Upper lobe of left lung (tissue), 6 donors: ENCODE data around the gene OPALIN. TPM values are rescaled to one million over a fixed set of nuclear protein-coding genes. Genes with fewer than 3 reads are reported as not detected.

ENCODE experiments used
- ATAC-seq, 2 donors: fragments of 200-7000 bp; cut with Tn5 transposase; one replicate each; pipeline ENCODE4 v1.9.1; 2022; ENCODE audit warnings: mild to moderate bottlenecking in 2 of 2, moderate library complexity in 2 of 2; ENCODE audit not compliant: low FRiP score in 2 of 2
- DNase-seq, 2 donors: peaks; one replicate each; pipeline ENCODE4 v3.0.0-alpha.2; 2019 to 2020
- H3K27ac ChIP-seq, 4 donors: fragments of 200-600 bp; sonication (generic); one replicate each; pipeline ENCODE4 v1.5.1; 2016 to 2019
- H3K27me3 ChIP-seq, 4 donors: fragments of 200-600 bp; sonication (generic); one replicate each; pipeline ENCODE4 v1.5.1; 2017 to 2019
- H3K36me3 ChIP-seq, 4 donors: fragments of 200-600 bp; sonication (generic); one replicate each; pipeline ENCODE4 v1.5.1; 2016 to 2019
- H3K4me1 ChIP-seq, 4 donors: fragments of 200-600 bp; sonication (generic); one replicate each; pipeline ENCODE4 v1.5.1; 2018 to 2019
- H3K4me3 ChIP-seq, 4 donors: fragments of 200-600 bp; sonication (generic); one replicate each; pipeline ENCODE4 v1.5.1; 2017 to 2019; ENCODE audit warnings: mild to moderate bottlenecking in 2 of 4, moderate library complexity in 1 of 4
- H3K9me3 ChIP-seq, 4 donors: fragments of 200-600 bp; sonication (generic); one replicate each; pipeline ENCODE4 v1.5.1; 2018 to 2019
- EP300 ChIP-seq, 4 donors: sonication (generic); formaldehyde crosslinking; IDR thresholded peaks; one replicate each; pipeline ENCODE4 v1.5.1; 2017; ENCODE audit warnings: antibody characterized with exemption in 4 of 4, control low read depth in 2 of 4
- POLR2A ChIP-seq, 4 donors: fragments of 450-650 bp; IDR thresholded peaks; one replicate each; pipeline ENCODE4 v1.5.1; 2016 to 2017; ENCODE audit warnings: antibody characterized with exemption in 4 of 4, mild to moderate bottlenecking in 2 of 4
- POLR2AphosphoS5 ChIP-seq, 2 donors: sonication (generic); formaldehyde crosslinking; IDR thresholded peaks; one replicate each; pipeline ENCODE4 v1.5.1; 2017; ENCODE audit warnings: antibody characterized with exemption in 2 of 2
- WGBS, 2 donors: methylation state at CpG; one replicate each; pipeline ENCODE4 v1.1.5; 2017 to 2018; 5-methylcytosine and 5-hydroxymethylcytosine counted together
- total RNA-seq, 6 donors: library from RNA; depleted of rRNA in 4 of 6; stranded (reverse); fragments of >200 nt in 4 of 6; gene quantifications; one replicate each; pipeline versions ENCODE4 v1.1.0 to v1.2.1, GENCODE V29; 2016 to 2021
- TF ChIP-seq, protein P1 (sequence below), 6 experiments: fragments of 450-650 bp in 4 of 6; fragments of 200-600 bp in 2 of 6; sonication (generic) in 2 of 6; IDR thresholded peaks; one replicate each; pipeline ENCODE4 v1.5.1; 2016 to 2019; ENCODE audit warnings: antibody characterized with exemption in 6 of 6
- donor health status: DM: no; HTN: no; CAD: no; lungs with moderate emphysema.
- donor health status: DM: no; HTN: yes; CAD: no; lungs with severe emphysema.

Gene OPALIN
- total RNA-seq, 6 donors from 2014 or later, result not detected

DNA sequence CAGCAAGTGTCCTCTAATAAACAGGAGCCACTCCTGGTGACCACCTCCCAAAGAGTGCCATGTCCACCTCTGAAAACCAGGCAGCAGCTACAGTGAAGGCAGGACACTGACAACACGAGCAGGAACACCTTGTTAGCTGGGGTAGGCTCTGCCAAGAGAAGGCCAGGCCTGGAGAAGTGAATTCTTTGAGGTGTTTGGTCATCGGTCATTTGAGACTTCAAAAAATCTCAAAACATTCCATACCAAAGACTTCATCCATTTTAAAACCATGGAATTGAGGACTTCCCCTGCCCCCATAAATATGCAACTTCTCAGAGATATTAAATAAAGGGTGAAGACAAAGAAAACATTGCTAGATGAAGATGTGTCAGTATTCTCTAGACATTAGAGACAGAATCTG, 28.4 kb upstream of the OPALIN start:
- no peak for ATAC-seq
- Histone ChIP-seq H3K4me1 (no peaks in the 10 kb centered on the region), H3K27me3 (no peaks in the 10 kb centered on the region), H3K27ac (no peak overlapping the region), H3K9me3 (no peaks in the 10 kb centered on the region), H3K36me3 (no peaks in the 10 kb centered on the region), H3K4me3 (no peak overlapping the region)
- WGBS, 2 donors, result 80 to 91% methylated on average over 1 to 2 of the region's 2 CpGs
- TF ChIP-seq POLR2A (IDR thresholded peaks at IDR 0.05) (no peak), POLR2AphosphoS5 (IDR thresholded peaks at IDR 0.05) (no peak), EP300 (IDR thresholded peaks at IDR 0.05) (no peak)
- TF ChIP-seq, protein P1, sequence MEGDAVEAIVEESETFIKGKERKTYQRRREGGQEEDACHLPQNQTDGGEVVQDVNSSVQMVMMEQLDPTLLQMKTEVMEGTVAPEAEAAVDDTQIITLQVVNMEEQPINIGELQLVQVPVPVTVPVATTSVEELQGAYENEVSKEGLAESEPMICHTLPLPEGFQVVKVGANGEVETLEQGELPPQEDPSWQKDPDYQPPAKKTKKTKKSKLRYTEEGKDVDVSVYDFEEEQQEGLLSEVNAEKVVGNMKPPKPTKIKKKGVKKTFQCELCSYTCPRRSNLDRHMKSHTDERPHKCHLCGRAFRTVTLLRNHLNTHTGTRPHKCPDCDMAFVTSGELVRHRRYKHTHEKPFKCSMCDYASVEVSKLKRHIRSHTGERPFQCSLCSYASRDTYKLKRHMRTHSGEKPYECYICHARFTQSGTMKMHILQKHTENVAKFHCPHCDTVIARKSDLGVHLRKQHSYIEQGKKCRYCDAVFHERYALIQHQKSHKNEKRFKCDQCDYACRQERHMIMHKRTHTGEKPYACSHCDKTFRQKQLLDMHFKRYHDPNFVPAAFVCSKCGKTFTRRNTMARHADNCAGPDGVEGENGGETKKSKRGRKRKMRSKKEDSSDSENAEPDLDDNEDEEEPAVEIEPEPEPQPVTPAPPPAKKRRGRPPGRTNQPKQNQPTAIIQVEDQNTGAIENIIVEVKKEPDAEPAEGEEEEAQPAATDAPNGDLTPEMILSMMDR (IDR thresholded peaks at IDR 0.05), result no peak
- DNase-seq, result no peak

DNA sequence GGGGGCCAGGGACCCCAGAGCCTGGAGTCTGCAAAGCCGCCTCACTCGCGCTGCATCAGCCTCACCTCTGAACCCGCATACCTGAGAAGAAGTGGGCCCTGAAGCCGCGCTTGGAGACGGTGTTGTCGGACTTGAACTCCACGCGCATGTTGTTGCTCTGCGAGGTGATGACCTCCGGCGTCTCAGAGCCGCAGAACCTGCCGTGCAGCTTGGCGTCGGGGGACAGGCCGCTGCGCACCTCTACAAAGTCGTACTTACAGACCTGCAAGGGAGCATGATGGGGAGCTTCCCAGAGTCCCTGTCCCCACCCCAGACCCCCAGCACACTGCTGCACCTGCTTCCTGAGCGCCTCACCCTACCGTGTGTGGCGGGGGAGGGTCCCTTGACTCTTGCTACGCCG, 25.7 kb upstream of the OPALIN start:
- WGBS, 2 donors, result 73% methylated on average over 17 to 25 of the region's 25 CpGs
- Histone ChIP-seq H3K27me3 (no peaks in the 10 kb centered on the region), H3K9me3 (no peaks in the 10 kb centered on the region), H3K4me3 (no peak overlapping the region), H3K4me1 (peaks cover 0 to 7% (median 1%) of the 10 kb centered on the region in 4 donors), H3K27ac (no peak overlapping the region), H3K36me3 (no peaks in the 10 kb centered on the region)
- ATAC-seq (no peak), DNase-seq (peak in 1 of 2 donors; percentile 71)
- TF ChIP-seq, protein P1 (IDR thresholded peaks at IDR 0.05), result no peak
- TF ChIP-seq POLR2A (IDR thresholded peaks at IDR 0.05), result no peak
- no peak for TF ChIP-seq EP300 (IDR thresholded peaks at IDR 0.05)
- TF ChIP-seq POLR2AphosphoS5 (IDR thresholded peaks at IDR 0.05), result no peak

DNA sequence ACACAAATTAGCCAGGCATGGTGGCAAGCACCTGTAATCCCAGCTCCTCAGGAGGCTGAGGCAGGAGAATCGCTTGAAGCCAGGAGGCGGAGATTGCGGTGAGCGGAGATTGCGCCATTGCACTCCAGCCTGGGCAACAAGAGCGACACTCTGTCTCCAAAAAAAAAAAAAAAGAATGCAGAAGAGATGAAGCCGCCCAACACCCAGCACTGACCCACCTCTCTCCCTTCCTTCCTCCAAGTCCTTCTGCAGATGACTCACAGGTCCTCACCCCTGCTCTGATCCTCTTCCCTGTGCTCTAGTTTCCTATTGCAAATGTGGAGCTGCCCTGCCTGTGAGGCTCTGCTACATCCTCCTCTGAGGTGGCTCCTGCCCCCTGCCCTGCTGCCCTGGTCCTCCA, 22.0 kb upstream of the OPALIN start:
- DNase-seq, result peak; percentile 44 to 51
- H3K36me3 ChIP-seq, result no peaks in the 10 kb centered on the region
- H3K27me3 ChIP-seq, result no peaks in the 10 kb centered on the region
- H3K9me3 ChIP-seq, result no peaks in the 10 kb centered on the region
- WGBS, 2 donors, result 70 to 88% methylated on average over 7 of the region's 7 CpGs
- TF ChIP-seq POLR2AphosphoS5 (IDR thresholded peaks at IDR 0.05) (no peak), EP300 (IDR thresholded peaks at IDR 0.05) (no peak), POLR2A (IDR thresholded peaks at IDR 0.05) (no peak)
- TF ChIP-seq, protein P1 (IDR thresholded peaks at IDR 0.05), result no peak
- H3K27ac ChIP-seq, result no peak overlapping the region
- H3K4me3 ChIP-seq, result no peak overlapping the region
- ATAC-seq, result peak; percentile 19 to 71
- peaks cover 0 to 12% (median 5%) of the 10 kb centered on the region in 4 donors for H3K4me1 ChIP-seq

DNA sequence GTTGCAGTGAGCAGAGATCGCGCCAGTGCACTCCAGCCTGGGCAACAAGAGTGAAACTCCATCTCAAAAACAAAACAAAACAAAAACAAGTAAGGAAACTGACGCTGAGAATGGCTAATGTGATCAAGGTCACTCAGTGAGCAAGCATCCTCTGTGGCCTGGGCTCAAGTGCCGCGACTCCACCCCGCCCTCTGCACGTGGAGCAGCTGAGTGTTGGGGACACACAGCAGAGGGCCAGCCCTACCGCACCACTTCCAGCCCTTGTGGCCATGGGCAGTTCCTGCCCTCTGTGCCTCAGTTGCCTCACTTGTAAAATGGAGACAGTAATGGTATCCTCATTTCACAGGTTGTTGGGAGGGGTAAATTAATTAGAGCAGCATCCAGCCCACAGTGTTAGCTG, 21.0 kb upstream of the OPALIN start:
- H3K27ac ChIP-seq, result no peak overlapping the region
- H3K9me3 ChIP-seq, result no peaks in the 10 kb centered on the region
- ATAC-seq, result no peak
- H3K4me1 ChIP-seq, result peaks cover 2 to 21% (median 5%) of the 10 kb centered on the region in 4 donors
- H3K27me3 ChIP-seq, result no peaks in the 10 kb centered on the region
- WGBS, 2 donors, result 69 to 75% methylated on average over 8 of the region's 8 CpGs
- TF ChIP-seq POLR2A (IDR thresholded peaks at IDR 0.05) (no peak), EP300 (IDR thresholded peaks at IDR 0.05) (no peak), POLR2AphosphoS5 (IDR thresholded peaks at IDR 0.05) (no peak)
- TF ChIP-seq, protein P1 (IDR thresholded peaks at IDR 0.05), result no peak
- H3K4me3 ChIP-seq, result no peak overlapping the region
- peak in 1 of 2 donors; percentile 54 for DNase-seq
- H3K36me3 ChIP-seq, result no peaks in the 10 kb centered on the region

DNA sequence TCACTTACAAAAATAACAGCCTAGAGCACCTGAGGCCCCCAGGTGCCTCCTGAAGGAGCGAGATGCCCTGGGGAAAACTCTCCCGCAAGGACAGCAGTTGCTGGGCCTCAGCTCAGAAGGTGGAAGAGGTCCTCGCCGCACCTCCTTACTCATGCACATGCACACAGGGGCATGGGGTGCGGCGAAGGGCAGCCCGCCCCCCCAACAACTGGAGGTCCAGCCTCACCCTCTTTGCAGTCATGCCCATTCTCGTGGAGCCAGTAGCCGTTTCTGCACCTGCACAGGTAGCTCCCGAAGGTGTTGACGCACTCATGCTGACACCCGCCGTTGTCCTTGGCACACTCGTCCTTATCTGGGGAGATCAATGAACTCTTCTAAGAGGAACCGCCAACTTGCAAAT, 19.9 kb upstream of the OPALIN start:
- no peaks in the 10 kb centered on the region for H3K9me3 ChIP-seq
- WGBS, 2 donors, result 83 to 86% methylated on average over 14 to 15 of the region's 15 CpGs
- peak in 1 of 2 donors; percentile 53 for DNase-seq

More for the DNA sequence above, 19.9 kb upstream of the OPALIN start:
- no peak for ATAC-seq
- Histone ChIP-seq H3K4me1 (peaks cover 4 to 24% (median 5%) of the 10 kb centered on the region in 4 donors), H3K27me3 (no peaks in the 10 kb centered on the region), H3K36me3 (no peaks in the 10 kb centered on the region), H3K27ac (peak overlapping the region in 1 of 4 donors; percentile 31), H3K4me3 (no peak overlapping the region)
- TF ChIP-seq POLR2A (IDR thresholded peaks at IDR 0.05) (no peak), POLR2AphosphoS5 (IDR thresholded peaks at IDR 0.05) (no peak), EP300 (IDR thresholded peaks at IDR 0.05) (no peak)
- TF ChIP-seq, protein P1 (IDR thresholded peaks at IDR 0.05), result no peak
